Testis (tissue), 3 donors: ENCODE data around the gene TRAPPC11. TPM values are rescaled to one million over a fixed set of nuclear protein-coding genes. Genes with fewer than 3 reads are reported as not detected.
A peak's percentile ranks its signal among the peaks of the same experiment; 100 is the strongest.

Source experiments
- DNase-seq: peaks from one replicate; pipeline ENCODE4 v3.0.0-alpha.2; 2019
- H3K27ac ChIP-seq, 2 donors: fragments of 200-600 bp; sonication (generic); one replicate each; pipeline ENCODE4 v1.5.1; 2019
- H3K27me3 ChIP-seq: fragments of 200-600 bp; sonication (generic); one replicate; pipeline ENCODE4 v1.5.1; 2019
- H3K36me3 ChIP-seq: fragments of 200-600 bp; sonication (generic); one replicate; pipeline ENCODE4 v1.5.1; 2017; ENCODE audit warnings: low read depth; ENCODE audit errors: missing control alignments
- H3K4me1 ChIP-seq: fragments of 200-600 bp; sonication (generic); one replicate; pipeline ENCODE4 v1.5.1; 2019
- H3K4me3 ChIP-seq, 2 donors: fragments of 200-600 bp; sonication (generic); one replicate each; pipeline ENCODE4 v1.5.1; 2017 to 2019
- H3K9me3 ChIP-seq: fragments of 200-600 bp; sonication (generic); one replicate; pipeline ENCODE4 v1.5.1; 2017
- POLR2A ChIP-seq: fragments of 450-650 bp; IDR thresholded peaks from one replicate; pipeline ENCODE4 v1.6.1; 2017; ENCODE audit warnings: antibody characterized with exemption, mild to moderate bottlenecking, moderate library complexity
- WGBS, 2 donors: methylation state at CpG; one replicate each; pipeline ENCODE4 v1.1.5; 2018; 5-methylcytosine and 5-hydroxymethylcytosine counted together
- intact Hi-C: fragments of 100-400 bp; cut with DNase I; formaldehyde crosslinking; loops from one replicate; pipeline ENCODE4 v1.15.1; 2023; ENCODE audit warnings: low total_unique reads
- polyA plus RNA-seq: library from polyadenylated mRNA; stranded (reverse); fragments of 350-450 nt; fragmentation: Illumina TruSeq; extraction: RNeasy Lipid Tissue Mini Kit (QIAGEN cat#74804); gene quantifications from one replicate; pipeline ENCODE4 v1.2.3, GENCODE V29; 2014; ENCODE audit warnings: low read depth, low replicate concordance; ENCODE audit not compliant: insufficient read depth
- total RNA-seq, 2 donors: library from RNA; depleted of rRNA; stranded (reverse); fragments of >200 nt; gene quantifications; one replicate each; pipeline ENCODE4 v1.2.3, GENCODE V29; 2016
- TF ChIP-seq, protein P1 (sequence below), 3 experiments: fragments of 450-650 bp in 2 of 3; fragments of 200-600 bp in 1 of 3; sonication (generic) in 1 of 3; IDR thresholded peaks; one replicate each; pipeline ENCODE4 v1.5.1; 2016 to 2019; ENCODE audit warnings: antibody characterized with exemption in 3 of 3, mild to moderate bottlenecking in 2 of 3, moderate library complexity in 1 of 3

TRAPPC11 gene
- total and polyA plus RNA-seq, 3 donors from 2014 or later = 31.2 to 81.6 (median 65.2) TPM

DNA sequence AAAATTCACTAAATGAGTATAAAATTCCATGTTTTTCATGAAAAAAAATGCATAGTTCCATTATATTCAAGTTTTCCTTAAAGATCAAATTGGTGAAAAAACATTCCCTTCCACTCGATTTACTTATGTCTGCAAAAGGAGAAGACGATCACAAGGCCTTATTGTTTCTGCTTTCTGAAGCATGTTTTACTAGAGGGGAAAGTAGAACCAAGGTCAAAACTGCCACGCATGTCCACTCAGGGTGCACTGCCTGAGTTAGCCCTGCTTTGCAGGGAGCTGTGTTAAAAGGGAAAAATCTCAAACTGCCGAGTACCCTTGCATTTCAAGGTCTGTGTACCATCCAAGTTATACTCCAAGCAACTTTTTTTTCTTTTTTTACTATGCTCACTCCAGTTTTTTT lies 57.2 kb downstream of the TRAPPC11 start:
- 37 to 60% methylated on average over 4 of the region's 4 CpGs for WGBS, 2 donors
- H3K4me3 ChIP-seq = no peak overlapping the region
- DNase-seq = peak; percentile 55
- no peaks in the 10 kb centered on the region for H3K36me3 ChIP-seq
- no peak overlapping the region for H3K27ac ChIP-seq
- no peaks in the 10 kb centered on the region for H3K27me3 ChIP-seq
- no peak for TF ChIP-seq POLR2A
- TF ChIP-seq, protein P1, sequence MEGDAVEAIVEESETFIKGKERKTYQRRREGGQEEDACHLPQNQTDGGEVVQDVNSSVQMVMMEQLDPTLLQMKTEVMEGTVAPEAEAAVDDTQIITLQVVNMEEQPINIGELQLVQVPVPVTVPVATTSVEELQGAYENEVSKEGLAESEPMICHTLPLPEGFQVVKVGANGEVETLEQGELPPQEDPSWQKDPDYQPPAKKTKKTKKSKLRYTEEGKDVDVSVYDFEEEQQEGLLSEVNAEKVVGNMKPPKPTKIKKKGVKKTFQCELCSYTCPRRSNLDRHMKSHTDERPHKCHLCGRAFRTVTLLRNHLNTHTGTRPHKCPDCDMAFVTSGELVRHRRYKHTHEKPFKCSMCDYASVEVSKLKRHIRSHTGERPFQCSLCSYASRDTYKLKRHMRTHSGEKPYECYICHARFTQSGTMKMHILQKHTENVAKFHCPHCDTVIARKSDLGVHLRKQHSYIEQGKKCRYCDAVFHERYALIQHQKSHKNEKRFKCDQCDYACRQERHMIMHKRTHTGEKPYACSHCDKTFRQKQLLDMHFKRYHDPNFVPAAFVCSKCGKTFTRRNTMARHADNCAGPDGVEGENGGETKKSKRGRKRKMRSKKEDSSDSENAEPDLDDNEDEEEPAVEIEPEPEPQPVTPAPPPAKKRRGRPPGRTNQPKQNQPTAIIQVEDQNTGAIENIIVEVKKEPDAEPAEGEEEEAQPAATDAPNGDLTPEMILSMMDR (IDR thresholded peaks at IDR 0.05) = no peak
- H3K4me1 ChIP-seq = no peaks in the 10 kb centered on the region
- intact Hi-C loops = no loop called here
- H3K9me3 ChIP-seq = no peaks in the 10 kb centered on the region

DNA sequence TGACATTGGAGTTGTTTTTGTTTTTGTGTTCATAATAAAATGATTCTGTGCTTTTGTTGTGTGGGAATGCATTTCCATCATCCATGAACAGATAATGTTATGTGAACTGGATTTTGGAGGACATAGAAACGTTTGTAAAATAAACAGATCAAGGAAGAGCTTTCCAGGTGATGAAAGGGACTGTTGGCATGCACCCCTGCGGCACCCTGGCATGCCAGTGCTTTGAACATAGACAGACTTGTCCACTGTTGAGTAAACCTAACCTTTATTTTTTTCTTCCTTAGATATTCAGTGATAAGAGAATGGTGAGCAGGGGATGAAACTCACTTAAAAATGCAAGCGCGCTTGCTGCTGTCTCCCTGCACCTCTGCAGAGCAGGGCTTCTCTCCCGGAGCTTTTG lies 59.8 kb downstream of the TRAPPC11 start:
- H3K4me1 ChIP-seq = no peaks in the 10 kb centered on the region

DNA sequence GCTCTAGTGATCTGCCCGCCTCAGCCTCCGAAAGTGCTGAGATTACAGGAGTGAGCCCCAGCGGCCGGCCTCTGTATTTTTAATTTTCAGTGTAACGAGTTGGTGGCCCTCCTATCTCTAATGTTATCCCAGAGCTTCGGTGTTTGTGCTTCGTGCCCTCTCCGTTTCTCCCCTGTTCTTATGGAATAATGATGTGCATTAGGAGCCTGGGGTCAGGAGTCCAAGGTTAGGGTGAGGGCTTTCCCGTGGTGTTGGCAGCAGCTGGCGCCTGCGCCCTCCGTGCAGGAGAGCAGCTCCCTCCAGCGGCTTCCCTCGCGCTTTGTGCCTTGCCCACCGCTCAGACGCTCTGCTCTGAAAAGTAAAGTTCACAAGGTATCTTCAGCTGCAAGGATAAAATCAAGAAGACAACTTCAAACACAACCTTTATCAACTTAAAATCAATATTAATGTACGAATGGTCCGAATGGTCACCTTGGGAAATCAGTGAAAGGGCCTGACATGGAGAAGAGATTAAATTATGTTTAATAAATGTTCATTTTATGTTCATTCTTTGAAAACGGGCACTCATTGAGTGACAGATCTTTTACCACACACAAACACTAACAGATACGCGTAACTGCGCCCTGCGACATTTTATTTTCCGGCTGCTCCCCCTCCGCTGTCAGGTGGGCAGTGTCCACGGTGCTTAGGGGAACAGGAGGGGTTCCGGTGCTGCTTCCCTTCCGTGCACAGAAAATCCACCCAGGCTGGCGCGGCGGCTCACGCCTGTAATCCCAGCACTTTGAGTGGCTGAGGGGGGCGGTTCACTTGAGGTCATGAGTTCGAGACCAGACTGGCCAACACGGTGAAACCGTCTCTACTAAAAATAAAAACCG lies 62.4 kb downstream of the TRAPPC11 start:
- H3K36me3 ChIP-seq = no peaks in the 10 kb centered on the region
- TF ChIP-seq POLR2A = no peak
- TF ChIP-seq, protein P1 (IDR thresholded peaks at IDR 0.05) = peak; percentile 34 to 48 (median 46)
- no peaks in the 10 kb centered on the region for H3K9me3 ChIP-seq
- 24 to 40% methylated on average over 38 of the region's 38 CpGs for WGBS, 2 donors
- H3K27me3 ChIP-seq = no peaks in the 10 kb centered on the region
- peak overlapping the region in 1 of 2 donors; percentile 31 for H3K27ac ChIP-seq
- intact Hi-C loops = no loop called here
- no peaks in the 10 kb centered on the region for H3K4me1 ChIP-seq
- DNase-seq = peak; percentile 89
- peak overlapping the region in 1 of 2 donors; percentile 67 for H3K4me3 ChIP-seq

More for the DNA sequence above, 59.8 kb downstream of the TRAPPC11 start:
- H3K4me3 ChIP-seq = no peak overlapping the region
- H3K27me3 ChIP-seq = no peaks in the 10 kb centered on the region
- H3K27ac ChIP-seq = no peak overlapping the region
- H3K36me3 ChIP-seq = no peaks in the 10 kb centered on the region
- intact Hi-C loops = no loop called here
- TF ChIP-seq, protein P1 (IDR thresholded peaks at IDR 0.05) = no peak
- no peak for TF ChIP-seq POLR2A
- no peak for DNase-seq
- no peaks in the 10 kb centered on the region for H3K9me3 ChIP-seq
- 77 to 78% methylated on average over 5 of the region's 5 CpGs for WGBS, 2 donors

DNA sequence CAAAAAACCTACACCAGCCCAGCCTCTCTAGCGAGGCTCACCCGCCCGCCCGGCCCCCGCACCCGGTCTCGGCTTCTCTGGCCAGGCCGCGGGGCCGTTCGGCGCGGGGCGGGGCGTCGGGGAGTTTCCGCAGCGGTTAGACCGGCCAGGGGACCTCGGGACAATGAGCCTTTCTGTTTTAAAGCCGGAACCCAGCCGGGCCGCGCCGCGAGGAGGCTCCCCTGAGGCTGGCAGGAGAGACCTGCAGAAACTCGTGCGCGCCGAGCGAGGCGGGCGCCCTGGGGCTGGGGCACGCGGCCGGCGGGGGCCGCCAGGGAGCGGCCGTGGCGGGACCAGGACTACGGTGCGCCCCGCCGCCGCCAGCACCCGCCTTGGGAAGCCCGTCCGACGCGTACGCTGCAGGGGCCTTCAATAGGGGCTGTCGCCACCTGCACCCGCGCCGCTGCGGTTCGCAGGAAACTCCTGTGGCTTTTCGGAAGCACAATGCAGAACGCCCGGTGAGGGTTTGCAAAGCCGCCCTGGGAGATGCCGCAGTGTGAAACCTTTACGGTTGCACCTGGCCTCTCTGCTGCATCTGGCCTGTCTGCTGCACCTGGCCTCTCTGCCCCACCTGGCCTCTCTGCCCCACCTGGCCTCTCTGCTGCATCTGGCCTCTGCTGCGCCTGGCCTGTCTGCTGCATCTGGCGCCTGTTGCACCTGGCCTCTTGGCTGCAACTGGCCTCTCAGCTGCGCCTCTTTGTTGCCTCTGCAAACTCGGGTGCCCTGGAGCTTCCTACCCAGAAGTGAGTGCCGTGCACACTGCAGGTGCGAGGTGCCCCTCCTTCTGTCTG lies 63.9 kb downstream of the TRAPPC11 start:
- Histone ChIP-seq H3K27me3 (no peaks in the 10 kb centered on the region), H3K27ac (peak overlapping the region in 1 of 2 donors; percentile 69), H3K36me3 (no peaks in the 10 kb centered on the region), H3K4me1 (no peaks in the 10 kb centered on the region), H3K4me3 (peak overlapping the region; percentile 59 to 67), H3K9me3 (no peaks in the 10 kb centered on the region)
- 7 to 11% methylated on average over 14 to 70 of the region's 70 CpGs for WGBS, 2 donors
- peak; percentile 61 for DNase-seq
- TF ChIP-seq, protein P1 (IDR thresholded peaks at IDR 0.05) = no peak
- no peak for TF ChIP-seq POLR2A
- intact Hi-C loops = no loop called here
